SK-N-SH (cell line): ENCODE results near the gene FMN2. TPM values are rescaled to one million over a fixed set of nuclear protein-coding genes. Genes with fewer than 3 reads are reported as not detected.

Source experiments
- CTCF ChIA-PET: fragments of 300-600, 350-600 bp; formaldehyde crosslinking; extraction: SDS; loops from one replicate; lab custom pipeline; 2021; lab: Yijun Ruan, JAX
- POLR2A ChIA-PET: fragments of 350-600 bp; sonication (Branson Sonifier 250); formaldehyde crosslinking; extraction: SDS; loops from one replicate; lab custom pipeline; 2020; ENCODE audit warnings: antibody characterized with exemption, inconsistent platforms; lab: Yijun Ruan, JAX
- DNase-seq: peaks from one replicate; pipeline ENCODE4 v3.0.0; 2012
- H2AFZ ChIP-seq: fragments of 200-600 bp; sonication (generic); 2 replicates; pipeline ENCODE4 v1.8.1; 2016; ENCODE audit warnings: antibody characterized with exemption, mild to moderate bottlenecking, low read depth
- H3F3A ChIP-seq: fragments of 200-600 bp; sonication (generic); replicated peaks from 2 replicates; pipeline ENCODE3; 2016; ENCODE audit warnings: antibody characterized with exemption, mild to moderate bottlenecking; ENCODE audit not compliant: insufficient read depth
- H3K27ac ChIP-seq, 2 experiments: fragments of 200-500 bp in 1 of 2; fragments of 200-600 bp in 1 of 2; sonication (Bioruptor generic) in 1 of 2; sonication (generic), shearing (Covaris generic) in 1 of 2; 2 replicates each; pipeline versions ENCODE4 v1.5.1 to v1.6.1; 2014 to 2016; ENCODE audit warnings: low read depth in 2 of 2, inconsistent platforms in 1 of 2, low read length in 1 of 2, mild to moderate bottlenecking in 1 of 2, mixed read lengths in 1 of 2
- H3K27me3 ChIP-seq: fragments of 200-600 bp; sonication (generic), shearing (Covaris generic); 2 replicates; pipeline ENCODE4 v1.6.1; 2016; ENCODE audit warnings: mixed run types; ENCODE audit not compliant: insufficient read depth
- H3K36me3 ChIP-seq, 2 experiments: fragments of 200-500 bp in 1 of 2; fragments of 200-600 bp in 1 of 2; sonication (Bioruptor generic) in 1 of 2; sonication (generic) in 1 of 2; replicated peaks in 1 of 2; 2 replicates each; pipeline versions ENCODE3 to v1.5.1; 2014 to 2016; ENCODE audit warnings: low read length in 1 of 2, mild to moderate bottlenecking in 1 of 2; ENCODE audit not compliant: insufficient read depth in 2 of 2, control insufficient read depth in 1 of 2
- H3K4me1 ChIP-seq, 2 experiments: fragments of 200-500 bp in 1 of 2; fragments of 200-600 bp in 1 of 2; sonication (Bioruptor generic) in 1 of 2; sonication (generic), shearing (Covaris generic) in 1 of 2; 2 replicates each; pipeline versions ENCODE4 v1.5.1 to v1.6.1; 2014 to 2016; ENCODE audit warnings: low read depth in 1 of 2, low read length in 1 of 2, mixed run types in 1 of 2; ENCODE audit not compliant: insufficient read depth in 2 of 2, control insufficient read depth in 1 of 2
- H3K4me2 ChIP-seq: fragments of 200-600 bp; sonication (generic), shearing (Covaris generic); 2 replicates; pipeline ENCODE4 v1.6.1; 2017; ENCODE audit warnings: mixed run types
- H3K4me3 ChIP-seq, 2 experiments: fragments of 200-500 bp in 1 of 2; fragments of 200-600 bp in 1 of 2; sonication (Bioruptor generic) in 1 of 2; sonication (generic), shearing (Covaris generic) in 1 of 2; 2 replicates each; pipeline versions ENCODE4 v1.5.1 to v1.8.1; 2014 to 2016; ENCODE audit warnings: low read depth in 2 of 2, inconsistent platforms in 1 of 2, low read length in 1 of 2, mild to moderate bottlenecking in 1 of 2, mixed read lengths in 1 of 2, moderate library complexity in 1 of 2
- H3K79me2 ChIP-seq: fragments of 200-600 bp; sonication (generic); 2 replicates; pipeline ENCODE4 v1.8.1; 2017; ENCODE audit warnings: mild to moderate bottlenecking; ENCODE audit not compliant: insufficient read depth
- H3K9ac ChIP-seq: fragments of 200-600 bp; sonication (generic); 2 replicates; pipeline ENCODE4 v1.6.1; 2017; ENCODE audit warnings: mixed run types
- H3K9me2 ChIP-seq: fragments of 200-600 bp; sonication (generic); 2 replicates; pipeline ENCODE4 v1.6.1; 2017; ENCODE audit warnings: mixed run types
- H3K9me3 ChIP-seq: fragments of 200-600 bp; sonication (generic); 2 replicates; pipeline ENCODE4 v1.6.1; 2017; ENCODE audit warnings: mixed run types, mild to moderate bottlenecking, moderate library complexity
- H4K20me1 ChIP-seq: fragments of 200-600 bp; sonication (generic); 2 replicates; pipeline ENCODE4 v1.6.1; 2017; ENCODE audit warnings: mild to moderate bottlenecking, mixed run types; ENCODE audit not compliant: insufficient read depth
- CHD2 ChIP-seq: fragments of 150-350 bp; IDR thresholded peaks from 2 replicates; pipeline ENCODE4 v1.6.1; 2018; ENCODE audit warnings: low read length; ENCODE audit not compliant: partially characterized antibody
- CTCF ChIP-seq: fragments of 200-600 bp; sonication (generic); IDR thresholded peaks from 2 replicates; pipeline ENCODE4 v1.6.1; 2017; ENCODE audit warnings: antibody characterized with exemption, mild to moderate bottlenecking, moderate library complexity
- FOSL2 ChIP-seq: IDR thresholded peaks from 2 replicates; pipeline ENCODE4 v1.4.0; 2012; ENCODE audit warnings: low read depth, mild to moderate bottlenecking, moderate library complexity, borderline replicate concordance
- MXI1 ChIP-seq: IDR thresholded peaks from 2 replicates; pipeline ENCODE4 v1.6.1; 2012; ENCODE audit warnings: mild to moderate bottlenecking, low read depth, low read length, improper control_type of control experiment
- NFIC ChIP-seq: IDR thresholded peaks from 2 replicates; pipeline ENCODE4 v1.4.0; 2012; ENCODE audit warnings: borderline replicate concordance
- PBX3 ChIP-seq: IDR thresholded peaks from 2 replicates; pipeline ENCODE4; 2012
- POLR2AphosphoS5 ChIP-seq: IDR thresholded peaks from 2 replicates; pipeline ENCODE4 v1.6.1; 2012; ENCODE audit warnings: low read depth, low read length
- RCOR1 ChIP-seq: fragments of 150-350 bp; IDR thresholded peaks from 2 replicates; pipeline ENCODE4 v1.6.1; 2017; ENCODE audit warnings: antibody characterized with exemption, low read length
- SIN3A ChIP-seq: IDR thresholded peaks from 2 replicates; pipeline ENCODE4 v1.6.1; 2012; ENCODE audit warnings: low read depth, mild to moderate bottlenecking, low read length, moderate library complexity, borderline replicate concordance
- ZBTB33 ChIP-seq: IDR thresholded peaks from 2 replicates; pipeline ENCODE4 v1.4.0; 2012; ENCODE audit warnings: low read depth, borderline replicate concordance
- WGBS: methylation state at CpG from one replicate; pipeline ENCODE4 v1.1.6; 2017; ENCODE audit warnings: low lambda C conversion rate; 5-methylcytosine and 5-hydroxymethylcytosine counted together
- polyA plus RNA-seq, 3 experiments: library from polyadenylated mRNA; depleted of rRNA; stranded (reverse); fragments of >200 nt; gene quantifications; 2 replicates each; pipeline ENCODE4 v1.2.3, GENCODE V29; 2012

The FMN2 gene
- polyA plus RNA-seq, 1 of the 3 experiments (the other 2 are of a cell fraction): 7.2 TPM

GRCh38 chr1:240109920-240110636 is 18.4 kb downstream of the FMN2 start (continued):
- no peak for TF ChIP-seq ZBTB33
- TF ChIP-seq PBX3: no peak
- no peak for TF ChIP-seq SIN3A

- 95% methylated on average over 6 of the region's 6 CpGs for WGBS
- no peak overlapping the region for H3K4me2 ChIP-seq
- peak; percentile 12; the same call in 1 of the 2 replicates for TF ChIP-seq CTCF
- TF ChIP-seq RCOR1: no peak
- TF ChIP-seq, all 33 proteins: peak for 1
- Histone ChIP-seq H3K4me1 (peaks cover 0 to 2% of the 10 kb centered on the region in 2 experiments; a peak in 2 of 4 replicates), H3K4me3 (no peak overlapping the region), H2AFZ (no peak overlapping the region), H3K27me3 (no peaks in the 10 kb centered on the region), H3F3A (peaks cover 13% of the 10 kb centered on the region), H3K27ac (no peak overlapping the region), H3K9me3 (no peaks in the 10 kb centered on the region), H3K9ac (no peak overlapping the region), H3K9me2 (no peaks in the 10 kb centered on the region), H3K79me2 (peaks cover 94% of the 10 kb centered on the region), H4K20me1 (no peaks in the 10 kb centered on the region), H3K36me3 (peaks cover 0 to 8% of the 10 kb centered on the region in 2 experiments)
- ChIA-PET CTCF (interaction anchor here (0.6 to 1.8 kb wide), 3 partner anchors 16 to 39 kb away, joined by 3 to 6 read pairs (median 3); no protein-coding TSS in a partner anchor), POLR2A (no interaction called here)
- no peak for DNase-seq
Measured at GRCh38 chr1:240111558-240111957, 19.9 kb downstream of the FMN2 start.

GRCh38 chr1:240114222-240114621 is 22.5 kb downstream of the FMN2 start:
- Histone ChIP-seq H3K4me1 (peaks cover 0 to 2% of the 10 kb centered on the region in 2 experiments; a peak in 2 of 4 replicates), H2AFZ (no peak overlapping the region), H3F3A (peaks cover 8% of the 10 kb centered on the region), H3K9me3 (no peaks in the 10 kb centered on the region), H3K4me2 (no peak overlapping the region), H3K27me3 (no peaks in the 10 kb centered on the region), H3K4me3 (no peak overlapping the region), H3K9ac (no peak overlapping the region), H4K20me1 (no peaks in the 10 kb centered on the region), H3K36me3 (peaks cover 0 to 4% of the 10 kb centered on the region in 2 experiments), H3K9me2 (no peaks in the 10 kb centered on the region), H3K27ac (no peak overlapping the region), H3K79me2 (peaks cover 98% of the 10 kb centered on the region)
- ChIA-PET CTCF (interaction anchor here (1.0 to 1.5 kb wide), 3 partner anchors 22 to 75 kb away, joined by 3 to 5 read pairs (median 4); partner anchors contain the start of gene FMN2), POLR2A (no interaction called here)
- TF ChIP-seq FOSL2 (no peak), CHD2 (no peak), MXI1 (no peak), POLR2AphosphoS5 (no peak), NFIC (no peak)
- WGBS: 80% methylated on average over 1 of the region's 1 CpG
- no peak for DNase-seq
